ENCODE data around the gene CHURC1. TPM values are rescaled to one million over a fixed set of nuclear protein-coding genes. Genes with fewer than 3 reads are reported as not detected.

CHURC1 gene
- total and polyA plus RNA-seq, 3 donors from 2014 or later = 53.5 to 62.8 (median 55.7) TPM

DNA sequence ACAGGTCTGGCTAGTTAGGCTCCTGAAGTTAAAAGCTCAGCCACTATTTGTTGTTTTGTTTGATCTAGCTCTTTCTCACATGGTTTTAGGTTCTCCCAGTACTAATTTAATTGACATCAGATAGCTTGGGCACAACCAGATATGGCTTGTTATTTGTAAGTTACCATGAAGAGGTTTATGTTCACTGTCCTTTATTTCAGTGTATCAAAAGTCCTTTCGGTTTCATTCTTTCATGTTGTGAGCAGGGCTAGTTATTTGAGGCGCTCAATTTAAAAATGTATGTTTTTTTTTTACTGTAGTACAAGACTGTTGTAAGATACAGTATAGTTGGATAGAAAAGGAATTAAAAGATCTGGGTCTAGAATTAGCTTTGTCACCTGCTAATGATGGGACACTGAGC lies 21.3 kb downstream of the CHURC1 start:
- H3K27me3 ChIP-seq = no peaks in the 10 kb centered on the region
- H3K9me3 ChIP-seq = no peaks in the 10 kb centered on the region
- intact Hi-C loops (cut with DNase I; ENCODE audit: low total_unique reads) = no loop called here
- no peak for DNase-seq
- H3K4me3 ChIP-seq = no peak overlapping the region
- TF ChIP-seq POLR2A (IDR thresholded peaks at IDR 0.05) = no peak
- TF ChIP-seq, protein P1, sequence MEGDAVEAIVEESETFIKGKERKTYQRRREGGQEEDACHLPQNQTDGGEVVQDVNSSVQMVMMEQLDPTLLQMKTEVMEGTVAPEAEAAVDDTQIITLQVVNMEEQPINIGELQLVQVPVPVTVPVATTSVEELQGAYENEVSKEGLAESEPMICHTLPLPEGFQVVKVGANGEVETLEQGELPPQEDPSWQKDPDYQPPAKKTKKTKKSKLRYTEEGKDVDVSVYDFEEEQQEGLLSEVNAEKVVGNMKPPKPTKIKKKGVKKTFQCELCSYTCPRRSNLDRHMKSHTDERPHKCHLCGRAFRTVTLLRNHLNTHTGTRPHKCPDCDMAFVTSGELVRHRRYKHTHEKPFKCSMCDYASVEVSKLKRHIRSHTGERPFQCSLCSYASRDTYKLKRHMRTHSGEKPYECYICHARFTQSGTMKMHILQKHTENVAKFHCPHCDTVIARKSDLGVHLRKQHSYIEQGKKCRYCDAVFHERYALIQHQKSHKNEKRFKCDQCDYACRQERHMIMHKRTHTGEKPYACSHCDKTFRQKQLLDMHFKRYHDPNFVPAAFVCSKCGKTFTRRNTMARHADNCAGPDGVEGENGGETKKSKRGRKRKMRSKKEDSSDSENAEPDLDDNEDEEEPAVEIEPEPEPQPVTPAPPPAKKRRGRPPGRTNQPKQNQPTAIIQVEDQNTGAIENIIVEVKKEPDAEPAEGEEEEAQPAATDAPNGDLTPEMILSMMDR (IDR thresholded peaks at IDR 0.05) = no peak
- H3K27ac ChIP-seq = peak overlapping the region; percentile 12 to 18
- H3K36me3 ChIP-seq (ENCODE audit: low read depth, missing control alignments) = no peaks in the 10 kb centered on the region
- WGBS, 2 donors = 28 to 58% methylated on average over 2 of the region's 2 CpGs
- peaks cover 28% of the 10 kb centered on the region for H3K4me1 ChIP-seq

DNA sequence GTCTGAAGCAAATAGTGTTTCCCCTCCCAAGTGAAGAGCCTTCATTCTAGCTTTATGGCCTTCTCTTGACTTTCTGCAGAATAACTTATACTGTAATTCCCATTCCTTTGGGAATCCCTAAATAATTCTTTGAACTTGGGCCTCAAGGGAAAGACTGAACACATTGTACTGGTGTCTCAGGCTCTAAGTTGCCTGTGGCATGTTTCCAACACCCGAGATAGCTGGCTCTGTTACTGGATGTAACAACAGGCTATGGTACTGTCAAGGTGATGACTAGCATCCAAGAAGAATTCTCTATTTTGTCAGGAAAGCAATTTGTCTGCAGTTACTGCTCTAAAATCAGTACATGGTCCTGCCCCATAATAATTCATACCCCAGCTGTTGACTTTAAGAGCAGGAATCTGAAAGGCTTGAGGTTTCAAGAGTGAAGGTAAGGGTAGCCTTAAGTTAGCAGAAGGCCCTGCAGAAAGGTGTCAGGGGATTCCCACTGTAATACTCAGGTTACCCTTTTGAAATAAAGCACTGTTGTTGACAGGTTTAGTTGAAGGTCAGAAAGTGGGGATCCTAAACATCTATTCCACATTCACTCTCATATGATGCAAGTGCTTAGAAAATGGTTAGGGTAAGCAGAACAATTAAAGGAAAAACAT lies 23.0 kb downstream of the CHURC1 start:
- Histone ChIP-seq H3K4me1 (peaks cover 28% of the 10 kb centered on the region), H3K9me3 (no peaks in the 10 kb centered on the region), H3K27ac (peak overlapping the region in 1 of 2 donors; percentile 31), H3K36me3 (ENCODE audit: low read depth, missing control alignments) (no peaks in the 10 kb centered on the region), H3K27me3 (no peaks in the 10 kb centered on the region), H3K4me3 (no peak overlapping the region)
- no peak for TF ChIP-seq POLR2A (IDR thresholded peaks at IDR 0.05)
- TF ChIP-seq, protein P1 (IDR thresholded peaks at IDR 0.05) = no peak
- WGBS, 2 donors = 25 to 37% methylated on average over 1 of the region's 1 CpG
- intact Hi-C loops (cut with DNase I; ENCODE audit: low total_unique reads) = no loop called here
- peak; percentile 68 for DNase-seq

DNA sequence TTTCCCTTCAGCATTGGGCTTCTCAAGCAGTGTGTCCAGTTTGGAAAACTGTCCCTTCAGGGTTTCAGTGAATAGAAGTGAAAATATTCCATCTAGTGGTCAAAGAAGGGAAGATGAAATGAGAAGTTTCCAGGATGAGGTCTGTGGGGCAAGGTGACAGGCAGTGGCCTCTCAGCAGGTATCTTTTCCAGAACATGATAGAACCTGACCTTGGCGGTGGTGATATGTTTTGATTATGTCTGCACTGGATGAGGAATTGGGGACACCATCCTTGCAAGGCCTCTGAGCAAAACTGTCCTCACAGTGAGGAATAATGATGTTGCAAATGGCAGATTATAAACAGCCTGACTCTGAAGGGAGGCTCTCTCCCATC lies 23.6 kb downstream of the CHURC1 start:
- no peaks in the 10 kb centered on the region for H3K27me3 ChIP-seq

DNA sequence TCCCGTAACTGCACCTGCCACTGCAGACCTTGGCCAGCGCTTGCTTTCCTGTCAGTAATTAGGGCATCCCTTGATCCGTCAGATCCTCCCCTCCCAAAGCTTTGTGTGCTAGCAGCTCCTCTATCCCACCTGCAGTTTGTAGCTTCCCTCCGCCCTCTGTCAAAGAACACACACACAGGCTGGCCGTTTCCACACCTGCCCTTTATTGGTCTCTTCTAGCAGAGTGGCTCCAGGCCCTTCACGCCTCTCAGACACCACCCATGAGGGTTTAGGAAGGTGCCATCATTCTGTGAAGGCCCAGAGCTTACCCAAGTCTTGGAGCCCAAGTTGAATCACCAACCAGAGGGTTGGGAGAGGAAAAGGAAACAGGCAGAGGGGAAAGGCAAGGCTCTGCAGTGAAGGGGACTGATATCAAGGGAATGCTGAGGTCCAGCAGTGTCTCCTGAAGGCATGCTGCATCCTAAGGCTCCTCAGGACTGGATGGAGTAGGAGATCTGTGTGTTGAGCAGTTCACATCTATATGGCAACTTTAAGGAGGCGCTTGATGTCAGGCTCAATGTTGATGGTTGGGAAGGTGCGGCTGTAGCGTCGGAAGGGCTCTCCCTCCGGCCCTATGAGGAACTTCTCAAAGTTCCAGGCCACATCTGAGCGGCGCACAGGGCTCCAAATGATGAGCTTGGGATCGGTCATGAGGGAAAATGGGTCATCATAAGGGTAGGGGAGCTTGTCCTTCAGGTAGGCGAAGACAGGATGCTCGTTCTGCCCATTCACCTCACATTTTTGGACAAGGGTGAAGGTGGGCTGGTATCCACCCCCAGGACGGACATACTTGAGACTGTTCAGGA lies 24.9 kb downstream of the CHURC1 start:
- Histone ChIP-seq H3K27ac (no peak overlapping the region), H3K4me1 (peaks cover 26% of the 10 kb centered on the region), H3K4me3 (no peak overlapping the region), H3K27me3 (no peaks in the 10 kb centered on the region), H3K9me3 (no peaks in the 10 kb centered on the region), H3K36me3 (ENCODE audit: low read depth, missing control alignments) (no peaks in the 10 kb centered on the region)
- WGBS, 2 donors = 90% methylated on average over 17 of the region's 17 CpGs
- TF ChIP-seq POLR2A (IDR thresholded peaks at IDR 0.05) = no peak
- TF ChIP-seq, protein P1 (IDR thresholded peaks at IDR 0.05) = no peak
- intact Hi-C loops (cut with DNase I; ENCODE audit: low total_unique reads) = no loop called here
- DNase-seq = no peak

More for the DNA sequence above, 23.6 kb downstream of the CHURC1 start:
- 71 to 86% methylated on average over 1 of the region's 1 CpG for WGBS, 2 donors
- no peak for TF ChIP-seq POLR2A (IDR thresholded peaks at IDR 0.05)
- TF ChIP-seq, protein P1 (IDR thresholded peaks at IDR 0.05) = peak in 2 of 3 experiments; percentile 38 to 44
- H3K4me1 ChIP-seq = peaks cover 28% of the 10 kb centered on the region
- no peaks in the 10 kb centered on the region for H3K36me3 ChIP-seq (ENCODE audit: low read depth, missing control alignments)
- intact Hi-C loops (cut with DNase I; ENCODE audit: low total_unique reads) = no loop called here
- H3K27ac ChIP-seq = no peak overlapping the region
- H3K4me3 ChIP-seq = no peak overlapping the region
- DNase-seq = no peak
- no peaks in the 10 kb centered on the region for H3K9me3 ChIP-seq

Measured in testis (tissue), 3 donors.